Stomach (tissue), 19 donors: Measurements from ENCODE around the gene BAIAP2L2. TPM values are rescaled to one million over a fixed set of nuclear protein-coding genes. Genes with fewer than 3 reads are reported as not detected.
A peak's percentile ranks its signal among the peaks of the same experiment; 100 is the strongest.
"Not testable (repeated sequence)": the region's sequence is repeated elsewhere in the genome, so short reads cannot be mapped to it uniquely, and the experiment has no call there.

Experiments
- DNase-seq, 2 donors: peaks; one replicate each; pipeline versions ENCODE4 v3.0.0 to v3.0.0-alpha.2; 2013 to 2019
- H3K27ac ChIP-seq, 5 donors: fragments of 200-600 bp in 4 of 5; sonication (generic) in 4 of 5; one replicate each; pipeline ENCODE4 v1.5.1; 2013 to 2019; ENCODE audit warnings: mild to moderate bottlenecking in 1 of 5, moderate library complexity in 1 of 5
- H3K27me3 ChIP-seq, 3 donors: fragments of 200-600 bp; sonication (generic); one replicate each; pipeline ENCODE4 v1.5.1; 2017 to 2019; ENCODE audit warnings: mixed run types in 1 of 3
- H3K36me3 ChIP-seq, 4 donors: fragments of 200-600 bp; sonication (generic); 1 replicate in 3 of 4; 2 replicates in 1 of 4; pipeline ENCODE4 v1.5.1; 2016 to 2019
- H3K4me1 ChIP-seq, 4 donors: fragments of 200-600 bp; sonication (generic); one replicate each; pipeline ENCODE4 v1.5.1; 2016 to 2019
- H3K4me3 ChIP-seq, 4 donors: fragments of 200-600 bp; sonication (generic) in 3 of 4; one replicate each; pipeline ENCODE4 v1.5.1; 2016 to 2019; ENCODE audit warnings: mild to moderate bottlenecking in 1 of 4
- H3K9me3 ChIP-seq, 4 donors: fragments of 200-600 bp; sonication (generic); one replicate each; pipeline ENCODE4 v1.5.1; 2016 to 2019
- EP300 ChIP-seq: sonication (generic); formaldehyde crosslinking; IDR thresholded peaks from one replicate; pipeline ENCODE4 v1.6.1; 2017; ENCODE audit warnings: antibody characterized with exemption
- POLR2A ChIP-seq, 4 donors: fragments of 450-650 bp; IDR thresholded peaks; one replicate each; pipeline ENCODE4 v1.6.1; 2016; ENCODE audit warnings: antibody characterized with exemption in 4 of 4, control low read depth in 2 of 4, mild to moderate bottlenecking in 1 of 4, moderate library complexity in 1 of 4
- POLR2AphosphoS5 ChIP-seq, 3 donors: sonication (generic); formaldehyde crosslinking; IDR thresholded peaks; one replicate each; pipeline ENCODE4 v1.6.1; 2016; ENCODE audit warnings: antibody characterized with exemption in 3 of 3
- WGBS, 5 donors: extraction: QIAGEN DNeasy Blood & Tissue Kit in 3 of 5; methylation state at CpG; one replicate each; pipeline versions ENCODE4 v1.1.5 to v1.1.7; 2013 to 2018; 5-methylcytosine and 5-hydroxymethylcytosine counted together
- intact Hi-C: fragments of 100-400 bp; cut with DNase I; formaldehyde crosslinking; loops from one replicate; pipeline ENCODE4 v1.15.1; 2023; ENCODE audit warnings: low total_unique reads
- long read RNA-seq, 10 donors: transcript quantifications; one replicate each; lab custom pipeline, GENCODE V29; 2026
- polyA plus RNA-seq, 3 donors: library from polyadenylated mRNA; stranded (reverse); fragments of 200-250 nt; gene quantifications; one replicate each; pipeline ENCODE4 v1.2.3, GENCODE V29; 2013
- total RNA-seq, 5 donors: library from RNA; depleted of rRNA; stranded (reverse); fragments of >200 nt; gene quantifications; one replicate each; pipeline versions ENCODE4 v1.1.0 to v1.2.3, GENCODE V29; 2014 to 2016
- TF ChIP-seq, protein P1 (sequence below), 7 experiments: fragments of 450-650 bp in 4 of 7; fragments of 200-600 bp in 3 of 7; sonication (generic) in 3 of 7; IDR thresholded peaks; one replicate each; pipeline ENCODE4 v1.5.1; 2016 to 2019; ENCODE audit warnings: antibody characterized with exemption in 7 of 7, control low read depth in 2 of 7, mild to moderate bottlenecking in 1 of 7
- donor health status: healthy with polysubstance abuse.
- donor health status: Bipolar disorder and iron deficiency.
- donor health status: healthy.

Gene BAIAP2L2, protein sequence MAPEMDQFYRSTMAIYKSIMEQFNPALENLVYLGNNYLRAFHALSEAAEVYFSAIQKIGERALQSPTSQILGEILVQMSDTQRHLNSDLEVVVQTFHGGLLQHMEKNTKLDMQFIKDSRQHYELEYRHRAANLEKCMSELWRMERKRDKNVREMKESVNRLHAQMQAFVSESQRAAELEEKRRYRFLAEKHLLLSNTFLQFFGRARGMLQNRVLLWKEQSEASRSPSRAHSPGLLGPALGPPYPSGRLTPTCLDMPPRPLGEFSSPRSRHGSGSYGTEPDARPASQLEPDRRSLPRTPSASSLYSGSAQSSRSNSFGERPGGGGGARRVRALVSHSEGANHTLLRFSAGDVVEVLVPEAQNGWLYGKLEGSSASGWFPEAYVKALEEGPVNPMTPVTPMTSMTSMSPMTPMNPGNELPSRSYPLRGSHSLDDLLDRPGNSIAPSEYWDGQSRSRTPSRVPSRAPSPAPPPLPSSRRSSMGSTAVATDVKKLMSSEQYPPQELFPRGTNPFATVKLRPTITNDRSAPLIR
- total RNA-seq (100 to 1,000 TPM in 1 of 5 donors, 10 to 100 TPM in 2, 1 to 10 TPM in 2; 1.3 to 397 (median 12.2) TPM), polyA plus RNA-seq (1 to 10 TPM; 1.2 to 6.8 (median 4.0) TPM)
- long read RNA-seq, donor 1, result 0 reads
- long read RNA-seq, donor 2, partial matches to known transcripts, result 0 of 3 reads
- long read RNA-seq, donor 2, other reads (novel, unspliced or antisense), result 0 of 3 reads
- long read RNA-seq, donor 3, result 0 reads
- long read RNA-seq, donor 4, result 0 reads
- long read RNA-seq, donor 5, result 0 reads
- long read RNA-seq, donor 6, partial matches to known transcripts, result 0 of 4 reads
- long read RNA-seq, donor 6, other reads (novel, unspliced or antisense), result 0 of 4 reads
- long read RNA-seq, donor 7, result 0 reads
- long read RNA-seq, donor 8, partial matches to known transcripts, result 0 of 2 reads
- long read RNA-seq, donor 8, other reads (novel, unspliced or antisense), result 0 of 2 reads
- long read RNA-seq, donor 9, result 0 reads
- long read RNA-seq, donor 10, partial matches to known transcripts, result 0 of 1 reads
- long read RNA-seq, donor 10, other reads (novel, unspliced or antisense), result 0 of 1 reads

DNA sequence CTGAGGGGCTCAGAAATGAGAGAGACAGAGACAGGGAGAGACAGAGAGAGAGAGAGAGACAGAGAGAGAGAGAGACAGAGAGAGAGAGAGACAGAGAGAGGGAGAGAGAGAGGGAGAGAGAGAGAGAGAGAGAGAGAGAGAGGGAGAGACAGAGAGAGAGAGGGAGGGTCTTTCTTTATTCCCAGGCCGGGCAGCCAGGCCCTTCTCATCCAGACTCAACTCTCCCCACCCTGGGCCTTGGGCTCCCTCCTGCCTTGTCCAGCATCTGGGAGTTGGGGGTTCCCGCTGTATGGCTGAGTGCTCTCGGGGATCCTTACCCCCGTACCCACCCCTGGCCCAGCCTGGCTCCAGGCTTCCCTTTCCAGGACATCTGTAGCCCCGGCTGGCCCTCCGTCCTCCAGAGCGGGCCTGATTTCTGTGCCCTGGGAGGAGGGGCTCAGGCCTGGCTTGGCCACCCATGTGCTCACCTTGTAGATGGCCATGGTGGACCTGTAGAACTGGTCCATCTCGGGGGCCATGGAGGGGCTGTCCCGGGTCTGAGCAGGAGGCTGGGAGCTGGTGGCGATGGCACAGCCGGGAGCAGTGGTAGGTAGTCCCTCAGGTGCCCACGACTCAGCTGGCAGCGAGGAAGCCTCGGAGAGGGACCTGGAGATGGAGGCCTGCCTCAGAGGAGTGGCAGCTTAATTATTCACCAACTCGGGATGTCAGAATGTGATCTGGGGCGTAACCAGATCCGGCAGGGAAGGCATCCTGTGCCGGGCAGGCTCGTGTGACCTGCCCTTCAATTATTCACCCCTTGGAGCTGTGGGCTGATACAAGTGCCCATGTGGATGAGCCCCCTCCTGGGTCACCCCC, at the start of gene BAIAP2L2:
Gene BAIAP2L2, minus strand, starts transcription at position 677 of the 855 bp plus-strand sequence. Its CDS starts 159 bp downstream, at position 518.
- peak; percentile 60 to 86 for DNase-seq
- intact Hi-C loops, result no loop called here
- Histone ChIP-seq H3K4me1 (peaks cover 9 to 57% (median 37%) of the 10 kb centered on the region in 4 donors), H3K27ac (peak within 1 kb of the TSS; percentile 28 to 83 (median 37)), H3K9me3 (no peaks in the 10 kb centered on the region), H3K36me3 (peaks cover 0 to 34% (median 4%) of the 10 kb centered on the region in 4 donors), H3K4me3 (peak within 1 kb of the TSS in 3 of 4 donors; percentile 9 to 26 (median 19)), H3K27me3 (no peaks in the 10 kb centered on the region)
- 35 to 69% (median 55%) methylated on average over 14 to 19 of the region's 19 CpGs for WGBS, 5 donors
- no peak for TF ChIP-seq POLR2A (IDR thresholded peaks at IDR 0.05)
- no peak for TF ChIP-seq EP300
- peak in 1 of 3 donors; percentile 3 for TF ChIP-seq POLR2AphosphoS5 (IDR thresholded peaks at IDR 0.05)
- TF ChIP-seq, protein P1, sequence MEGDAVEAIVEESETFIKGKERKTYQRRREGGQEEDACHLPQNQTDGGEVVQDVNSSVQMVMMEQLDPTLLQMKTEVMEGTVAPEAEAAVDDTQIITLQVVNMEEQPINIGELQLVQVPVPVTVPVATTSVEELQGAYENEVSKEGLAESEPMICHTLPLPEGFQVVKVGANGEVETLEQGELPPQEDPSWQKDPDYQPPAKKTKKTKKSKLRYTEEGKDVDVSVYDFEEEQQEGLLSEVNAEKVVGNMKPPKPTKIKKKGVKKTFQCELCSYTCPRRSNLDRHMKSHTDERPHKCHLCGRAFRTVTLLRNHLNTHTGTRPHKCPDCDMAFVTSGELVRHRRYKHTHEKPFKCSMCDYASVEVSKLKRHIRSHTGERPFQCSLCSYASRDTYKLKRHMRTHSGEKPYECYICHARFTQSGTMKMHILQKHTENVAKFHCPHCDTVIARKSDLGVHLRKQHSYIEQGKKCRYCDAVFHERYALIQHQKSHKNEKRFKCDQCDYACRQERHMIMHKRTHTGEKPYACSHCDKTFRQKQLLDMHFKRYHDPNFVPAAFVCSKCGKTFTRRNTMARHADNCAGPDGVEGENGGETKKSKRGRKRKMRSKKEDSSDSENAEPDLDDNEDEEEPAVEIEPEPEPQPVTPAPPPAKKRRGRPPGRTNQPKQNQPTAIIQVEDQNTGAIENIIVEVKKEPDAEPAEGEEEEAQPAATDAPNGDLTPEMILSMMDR (IDR thresholded peaks at IDR 0.05), result no peak

DNA sequence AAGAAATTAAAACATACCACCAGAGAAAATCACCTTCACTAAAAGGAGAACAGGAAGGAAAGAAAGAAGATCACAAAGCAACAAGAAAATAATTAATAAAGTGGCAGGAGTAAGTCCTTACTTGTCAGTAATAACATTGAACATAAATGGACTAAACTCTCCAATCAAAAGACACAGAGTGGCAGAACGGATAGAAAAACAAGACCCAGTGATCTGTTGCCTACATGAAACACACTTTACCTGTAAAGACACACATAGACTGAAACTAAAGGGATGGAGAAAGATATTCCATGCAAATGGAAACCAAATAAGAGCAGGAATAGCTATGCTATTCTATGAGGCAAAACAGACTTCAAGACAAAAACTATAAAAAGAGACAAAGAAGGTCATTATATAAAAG, 45.2 kb upstream of the BAIAP2L2 start:
- Histone ChIP-seq H3K4me1 (peaks cover 0 to 8% (median 4%) of the 10 kb centered on the region in 4 donors), H3K4me3 (no peak overlapping the region), H3K27me3 (no peaks in the 10 kb centered on the region), H3K27ac (no peak overlapping the region), H3K36me3 (no peaks in the 10 kb centered on the region), H3K9me3 (no peaks in the 10 kb centered on the region)
- intact Hi-C loops, result no loop called here
- 92 to 100% (median 95%) methylated on average over 1 of the region's 1 CpG for WGBS, 5 donors
- TF ChIP-seq POLR2A (IDR thresholded peaks at IDR 0.05), result no peak
- no peak for TF ChIP-seq POLR2AphosphoS5 (IDR thresholded peaks at IDR 0.05)
- no peak for DNase-seq

DNA sequence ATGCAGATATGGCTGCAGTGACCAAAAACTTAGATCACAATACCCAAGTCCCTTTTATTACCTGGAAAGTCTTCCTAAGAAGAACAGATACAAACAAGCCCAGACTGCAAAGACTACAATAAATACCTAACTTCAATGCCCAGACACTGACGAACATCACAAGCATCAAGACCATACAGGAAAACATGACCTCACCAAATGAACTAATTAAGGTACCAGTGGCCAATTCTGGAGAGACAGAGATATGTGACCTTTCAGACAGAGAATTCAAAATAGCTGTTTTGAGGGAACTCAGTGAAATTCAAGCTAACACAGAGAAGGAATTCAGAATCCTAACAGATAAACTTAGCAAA, 44.1 kb upstream of the BAIAP2L2 start:
- H3K4me1 ChIP-seq, DNase-seq, H3K4me3 ChIP-seq, intact Hi-C loops, H3K36me3 ChIP-seq, H3K9me3 ChIP-seq, H3K27me3 ChIP-seq: not testable (repeated sequence)
- WGBS, 5 donors, result 67 to 72% (median 71%) methylated on average over 1 of the region's 1 CpG
- peak overlapping the region in 3 of 5 donors; percentile 13 to 61 (median 48) for H3K27ac ChIP-seq

DNA sequence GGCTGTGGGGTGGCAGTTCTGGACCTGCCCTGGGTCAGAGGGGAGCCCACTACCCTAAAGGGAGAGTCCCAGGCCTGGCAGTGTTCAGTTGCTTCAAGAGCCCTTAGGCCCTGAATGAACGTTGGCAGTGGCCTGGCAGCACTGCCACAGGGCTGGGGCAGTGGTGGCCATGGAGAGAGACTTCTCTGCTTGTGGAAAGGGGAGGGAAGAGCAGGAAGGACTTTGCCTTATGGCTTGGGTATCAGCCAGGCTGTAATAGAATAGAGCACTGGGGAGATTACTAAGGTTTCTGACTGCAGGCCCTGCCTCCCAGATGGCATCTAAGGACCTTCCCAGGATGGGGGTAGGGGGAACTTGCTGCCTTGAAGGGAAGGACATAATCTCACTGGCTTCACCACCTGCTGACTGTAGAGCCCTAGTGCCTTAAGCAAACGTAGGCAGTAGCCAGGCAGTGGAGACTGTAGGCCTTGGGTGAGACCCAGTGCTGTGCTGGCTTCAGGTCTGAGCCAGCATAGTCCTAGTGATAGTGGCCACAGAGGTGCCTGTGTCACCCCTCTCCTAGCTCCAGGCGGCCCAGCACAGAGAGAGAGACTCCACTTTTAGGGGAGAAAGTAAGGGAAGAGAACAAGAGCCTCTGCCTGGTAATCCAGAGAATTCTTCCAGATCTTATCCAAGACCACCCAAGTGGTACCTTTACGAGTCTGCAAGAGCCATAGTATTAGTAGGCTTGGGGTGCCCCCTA, 43.5 kb upstream of the BAIAP2L2 start:
- no peak for DNase-seq
- TF ChIP-seq EP300, result no peak
- TF ChIP-seq POLR2A (IDR thresholded peaks at IDR 0.05), result no peak
- TF ChIP-seq POLR2AphosphoS5 (IDR thresholded peaks at IDR 0.05), result no peak
- TF ChIP-seq, protein P1 (IDR thresholded peaks at IDR 0.05), result no peak
- Histone ChIP-seq H3K4me1 (peaks cover 0 to 8% (median 4%) of the 10 kb centered on the region in 4 donors), H3K27ac (peak overlapping the region in 4 of 5 donors; percentile 13 to 61 (median 36)), H3K4me3 (no peak overlapping the region), H3K27me3 (no peaks in the 10 kb centered on the region), H3K36me3 (no peaks in the 10 kb centered on the region), H3K9me3 (no peaks in the 10 kb centered on the region)
- 38 to 52% (median 50%) methylated on average over 4 of the region's 4 CpGs for WGBS, 5 donors
- intact Hi-C loops, result no loop called here
